Esophagus muscularis mucosa (tissue), 4 donors: ENCODE measurements around the gene MESP2. TPM values are rescaled to one million over a fixed set of nuclear protein-coding genes. Genes with fewer than 3 reads are reported as not detected.

Experiments used
- DNase-seq: peaks from one replicate; pipeline ENCODE4 v3.0.0-alpha.2; 2017; ENCODE audit errors: extremely low spot score
- H3K27ac ChIP-seq, 4 donors: fragments of 200-600 bp; sonication (generic); replicated peaks in 1 of 4; 1 replicate in 3 of 4; 2 replicates in 1 of 4; pipeline ENCODE4 v1.5.1; 2016 to 2019; ENCODE audit warnings: mild to moderate bottlenecking in 1 of 4
- H3K27me3 ChIP-seq, 4 donors: fragments of 200-600 bp; sonication (generic); one replicate each; pipeline versions ENCODE4 v1.5.1 to v1.6.0; 2016 to 2019
- H3K36me3 ChIP-seq, 4 donors: fragments of 200-600 bp; sonication (generic); one replicate each; pipeline ENCODE4 v1.5.1; 2016 to 2019
- H3K4me1 ChIP-seq, 4 donors: fragments of 200-600 bp; sonication (generic); one replicate each; pipeline ENCODE4 v1.5.1; 2016 to 2019
- H3K4me3 ChIP-seq, 4 donors: fragments of 200-600 bp; sonication (generic); 1 replicate in 2 of 4; 2 replicates in 2 of 4; pipeline ENCODE4 v1.5.1; 2016 to 2019; ENCODE audit warnings: mild to moderate bottlenecking in 4 of 4, moderate library complexity in 1 of 4
- H3K9me3 ChIP-seq, 4 donors: fragments of 200-600 bp; sonication (generic); 1 replicate in 3 of 4; 2 replicates in 1 of 4; pipeline ENCODE4 v1.5.1; 2016 to 2019
- CTCF ChIP-seq, 3 experiments: fragments of 200-600 bp in 2 of 3; fragments of 450-650 bp in 1 of 3; sonication (generic) in 2 of 3; IDR thresholded peaks; one replicate each; pipeline ENCODE4 v1.5.1; 2017 to 2019; ENCODE audit warnings: antibody characterized with exemption in 3 of 3, mild to moderate bottlenecking in 2 of 3, moderate library complexity in 1 of 3
- EP300 ChIP-seq: sonication (generic); formaldehyde crosslinking; IDR thresholded peaks from one replicate; pipeline ENCODE4 v1.6.1; 2017; ENCODE audit warnings: antibody characterized with exemption
- POLR2A ChIP-seq: fragments of 450-650 bp; IDR thresholded peaks from one replicate; pipeline ENCODE4 v1.6.1; 2017; ENCODE audit warnings: antibody characterized with exemption, moderate library complexity, mild to moderate bottlenecking, low read depth
- POLR2AphosphoS5 ChIP-seq, 2 donors: sonication (generic); formaldehyde crosslinking; IDR thresholded peaks; one replicate each; pipeline ENCODE4 v1.6.1; 2017; ENCODE audit warnings: antibody characterized with exemption in 2 of 2
- WGBS: methylation state at CpG from one replicate; pipeline ENCODE4 v1.1.5; 2018; 5-methylcytosine and 5-hydroxymethylcytosine counted together
- intact Hi-C: fragments of 100-400 bp; cut with DNase I; formaldehyde crosslinking; loops from one replicate; pipeline ENCODE4 v1.15.1; 2023
- total RNA-seq, 4 donors: library from RNA; depleted of rRNA; stranded (reverse); fragments of >200 nt; gene quantifications; one replicate each; pipeline versions ENCODE4 v1.1.0 to v1.2.1, GENCODE V29; 2016

MESP2 gene
- total RNA-seq, 4 donors from 2014 or later = not detected

GRCh38 chr15:89760303-89761008, 15.7 kb upstream of the MESP2 start:
- no peaks in the 10 kb centered on the region for H3K9me3 ChIP-seq
- H3K4me1 ChIP-seq = peaks cover 0 to 9% (median 4%) of the 10 kb centered on the region in 4 donors
- intact Hi-C loops = loop anchor here (2.0 kb wide), 1 partner anchor 114 kb away; no protein-coding TSS in a partner anchor
- H3K27ac ChIP-seq = no peak overlapping the region
- H3K36me3 ChIP-seq = no peaks in the 10 kb centered on the region
- H3K4me3 ChIP-seq = no peak overlapping the region
- TF ChIP-seq EP300 (no peak), CTCF (IDR thresholded peaks at IDR 0.05) (peak; percentile 90 to 98 (median 91))
- H3K27me3 ChIP-seq = no peaks in the 10 kb centered on the region
- WGBS = 45% methylated on average over 12 of the region's 16 CpGs
- peak; percentile 95 for DNase-seq

- intact Hi-C loops = loop anchor here (2.0 kb wide), 1 partner anchor 114 kb away; no protein-coding TSS in a partner anchor
- TF ChIP-seq POLR2AphosphoS5 (IDR thresholded peaks at IDR 0.05) (no peak), EP300 (no peak), POLR2A (no peak), CTCF (IDR thresholded peaks at IDR 0.05) (no peak)
- Histone ChIP-seq H3K4me3 (no peak overlapping the region), H3K27ac (no peak overlapping the region), H3K4me1 (peaks cover 0 to 9% (median 4%) of the 10 kb centered on the region in 4 donors), H3K9me3 (no peaks in the 10 kb centered on the region), H3K36me3 (no peaks in the 10 kb centered on the region), H3K27me3 (no peaks in the 10 kb centered on the region)
- no peak for DNase-seq
- WGBS = 70% methylated on average over 12 of the region's 18 CpGs
Measured at GRCh38 chr15:89761009-89761831, 14.9 kb upstream of the MESP2 start.

- no peaks in the 10 kb centered on the region for H3K36me3 ChIP-seq
- H3K9me3 ChIP-seq = no peaks in the 10 kb centered on the region
- TF ChIP-seq POLR2AphosphoS5 (IDR thresholded peaks at IDR 0.05) (no peak), EP300 (no peak), CTCF (IDR thresholded peaks at IDR 0.05) (no peak), POLR2A (no peak)
- H3K4me1 ChIP-seq = peaks cover 0 to 9% (median 4%) of the 10 kb centered on the region in 4 donors
- H3K27ac ChIP-seq = no peak overlapping the region
- WGBS = 85% methylated on average over 5 of the region's 5 CpGs
- intact Hi-C loops = loop anchor here (2.0 kb wide), 1 partner anchor 113 kb away; no protein-coding TSS in a partner anchor
- no peaks in the 10 kb centered on the region for H3K27me3 ChIP-seq
- no peak for DNase-seq
- H3K4me3 ChIP-seq = no peak overlapping the region
Measured at GRCh38 chr15:89761929-89762328, 14.2 kb upstream of the MESP2 start.

- DNase-seq = no peak
- Histone ChIP-seq H3K4me3 (no peak overlapping the region), H3K4me1 (peaks cover 0 to 7% (median 2%) of the 10 kb centered on the region in 4 donors), H3K27me3 (no peaks in the 10 kb centered on the region), H3K27ac (no peak overlapping the region), H3K9me3 (no peaks in the 10 kb centered on the region), H3K36me3 (no peaks in the 10 kb centered on the region)
- TF ChIP-seq POLR2AphosphoS5 (IDR thresholded peaks at IDR 0.05) (no peak), EP300 (no peak), POLR2A (no peak), CTCF (IDR thresholded peaks at IDR 0.05) (no peak)
- 91% methylated on average over 1 of the region's 1 CpG for WGBS
- intact Hi-C loops = no loop called here
Measured at GRCh38 chr15:89765694-89766093, 10.4 kb upstream of the MESP2 start.
